AG04449 (cell line): Measurements from ENCODE around the gene TBCE.

ENCODE experiments used
- CTCF ChIA-PET: fragments of 350-600 bp; formaldehyde crosslinking; extraction: SDS; loops from one replicate; lab custom pipeline; 2021; ENCODE audit warnings: antibody characterized with exemption; lab: Yijun Ruan, JAX
- POLR2A ChIA-PET: fragments of 400-600, 350-600 bp; formaldehyde crosslinking; extraction: SDS; loops from one replicate; lab custom pipeline; 2020; ENCODE audit warnings: antibody characterized with exemption, inconsistent platforms; lab: Yijun Ruan, JAX
- DNase-seq: peaks from one replicate; pipeline ENCODE4 v3.0.0-alpha.2; 2010; ENCODE audit warnings: low read depth, low spot score
- H3K4me3 ChIP-seq: 2 replicates; pipeline ENCODE4 v1.5.1; 2011; ENCODE audit warnings: low read depth, mild to moderate bottlenecking, control low read depth, low read length
- TF ChIP-seq, protein P1 (sequence below): IDR thresholded peaks from one replicate; pipeline ENCODE4 v1.5.1; 2011; ENCODE audit warnings: mild to moderate bottlenecking, moderate library complexity, low read length, control low read depth, inconsistent platforms; ENCODE audit not compliant: insufficient read depth; ENCODE audit errors: missing control alignments

Gene TBCE

DNA sequence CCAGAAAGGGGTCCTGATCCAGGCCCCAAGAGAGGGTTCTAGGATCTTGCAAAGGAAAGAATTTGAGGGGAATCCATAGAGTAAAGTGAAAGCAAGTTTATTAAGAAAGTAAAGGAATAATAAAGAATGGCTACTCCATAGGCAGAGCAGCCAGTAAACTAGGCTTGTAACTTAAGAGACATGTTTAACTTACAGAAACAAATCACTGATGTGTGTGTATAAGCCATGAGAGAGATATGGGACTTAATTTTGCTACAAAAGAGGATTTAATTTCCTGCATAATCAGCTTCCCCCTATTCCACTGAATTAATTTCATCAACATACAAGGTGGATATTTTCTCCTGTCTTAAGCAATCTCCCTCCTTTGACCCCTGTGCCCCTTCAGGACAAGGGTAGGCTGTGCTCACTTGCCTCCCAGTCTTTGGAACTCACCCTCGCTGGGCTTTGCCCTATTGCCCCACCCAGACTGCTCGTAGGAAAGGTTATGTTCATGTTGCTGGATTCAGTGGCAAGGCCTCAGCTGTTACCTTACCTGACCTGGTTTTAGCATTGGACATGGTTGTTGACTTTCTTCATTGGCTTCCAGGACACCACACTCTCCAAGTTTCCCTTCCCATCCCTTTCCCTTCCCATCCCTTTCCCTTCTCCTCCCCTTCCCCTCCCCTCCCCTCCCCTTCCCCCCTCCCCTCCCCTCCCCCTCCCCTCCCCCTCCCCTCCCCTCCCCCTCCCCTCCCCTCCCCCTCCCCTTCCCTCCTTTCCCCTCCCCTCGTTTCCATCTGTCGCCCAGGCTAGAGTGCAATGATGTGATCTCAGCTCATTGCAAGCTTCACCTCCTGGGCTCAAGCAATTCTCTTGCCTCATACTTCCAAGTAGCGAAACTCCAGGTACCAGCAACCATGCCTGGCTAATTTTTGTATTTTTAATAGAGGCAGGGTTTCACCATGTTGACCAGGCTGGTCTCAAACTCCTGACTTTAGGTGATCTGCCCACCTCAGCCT lies 44.6 kb downstream of the TBCE start:
- CTCF ChIA-PET, result interaction anchor here (0.8 to 2.4 kb wide), 3 partner anchors 153 to 282 kb away, joined by 3 to 8 read pairs (median 6); no protein-coding TSS in a partner anchor
- no peak for DNase-seq
- POLR2A ChIA-PET, result interaction anchor here (1.1 kb wide), 1 partner anchor 17 kb away, joined by 4 read pairs; no protein-coding TSS in a partner anchor
- TF ChIP-seq, protein P1, sequence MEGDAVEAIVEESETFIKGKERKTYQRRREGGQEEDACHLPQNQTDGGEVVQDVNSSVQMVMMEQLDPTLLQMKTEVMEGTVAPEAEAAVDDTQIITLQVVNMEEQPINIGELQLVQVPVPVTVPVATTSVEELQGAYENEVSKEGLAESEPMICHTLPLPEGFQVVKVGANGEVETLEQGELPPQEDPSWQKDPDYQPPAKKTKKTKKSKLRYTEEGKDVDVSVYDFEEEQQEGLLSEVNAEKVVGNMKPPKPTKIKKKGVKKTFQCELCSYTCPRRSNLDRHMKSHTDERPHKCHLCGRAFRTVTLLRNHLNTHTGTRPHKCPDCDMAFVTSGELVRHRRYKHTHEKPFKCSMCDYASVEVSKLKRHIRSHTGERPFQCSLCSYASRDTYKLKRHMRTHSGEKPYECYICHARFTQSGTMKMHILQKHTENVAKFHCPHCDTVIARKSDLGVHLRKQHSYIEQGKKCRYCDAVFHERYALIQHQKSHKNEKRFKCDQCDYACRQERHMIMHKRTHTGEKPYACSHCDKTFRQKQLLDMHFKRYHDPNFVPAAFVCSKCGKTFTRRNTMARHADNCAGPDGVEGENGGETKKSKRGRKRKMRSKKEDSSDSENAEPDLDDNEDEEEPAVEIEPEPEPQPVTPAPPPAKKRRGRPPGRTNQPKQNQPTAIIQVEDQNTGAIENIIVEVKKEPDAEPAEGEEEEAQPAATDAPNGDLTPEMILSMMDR, result no peak
- H3K4me3 ChIP-seq, result no peak overlapping the region

- no peak overlapping the region for H3K4me3 ChIP-seq
- ChIA-PET CTCF (interaction anchor here (0.7 to 4.4 kb wide), 46 partner anchors 11 to 930 kb away, joined by 3 to 69 read pairs (median 7); partner anchors contain the start of genes ARID4B and GGPS1), POLR2A (interaction anchor here (0.9 kb wide), 1 partner anchor 85 kb away, joined by 3 read pairs; no protein-coding TSS in a partner anchor)
- TF ChIP-seq, protein P1, result peak; percentile 78
- DNase-seq, result peak; percentile 33
Observed at GRCh38 chr1:235415008-235415904, 48.0 kb downstream of the TBCE start.

- H3K4me3 ChIP-seq, result no peak overlapping the region
- TF ChIP-seq, protein P1, result no peak
- ChIA-PET CTCF (interaction anchor here (0.6 to 4.4 kb wide), 59 partner anchors 8 to 932 kb away, joined by 3 to 69 read pairs (median 6); partner anchors contain the start of genes ARID4B and RBM34), POLR2A (interaction anchor here (1.1 kb wide), 1 partner anchor 38 kb away, joined by 3 read pairs; no protein-coding TSS in a partner anchor)
- no peak for DNase-seq
Observed at GRCh38 chr1:235416662-235417049, 49.4 kb downstream of the TBCE start.

- no peak overlapping the region for H3K4me3 ChIP-seq
- CTCF ChIA-PET, result interaction anchor here (0.6 to 4.4 kb wide), 55 partner anchors 8 to 932 kb away, joined by 3 to 69 read pairs (median 6); partner anchors contain the start of genes ARID4B and RBM34
- TF ChIP-seq, protein P1, result peak; percentile 62
- DNase-seq, result peak; percentile 62
- POLR2A ChIA-PET, result interaction anchor here (1.1 kb wide), 1 partner anchor 39 kb away, joined by 3 read pairs; no protein-coding TSS in a partner anchor
Observed at GRCh38 chr1:235417086-235417697, 50.0 kb downstream of the TBCE start.

GRCh38 chr1:235421751-235422150 lies 54.5 kb downstream of the TBCE start:
- TF ChIP-seq, protein P1, result no peak
- DNase-seq, result no peak
- no peak overlapping the region for H3K4me3 ChIP-seq
- ChIA-PET POLR2A (interaction anchor here (0.7 kb wide), 1 partner anchor 261 kb away, joined by 3 read pairs; the partner anchor contains the start of gene RBM34), CTCF (no interaction called here)
